ENCODE measurements around the gene MAP1LC3B.

The MAP1LC3B gene

GRCh38 chr16:87391950-87392820 lies at the start of gene MAP1LC3B:
TSS of gene MAP1LC3B (plus strand) at chr16:87392336. CDS start at chr16:87392428, 92 bp downstream.
- DNase-seq, result peak; percentile 68

- no peak for DNase-seq
Measured at GRCh38 chr16:87342504-87342903, 49.6 kb upstream of the MAP1LC3B start.

DNA sequence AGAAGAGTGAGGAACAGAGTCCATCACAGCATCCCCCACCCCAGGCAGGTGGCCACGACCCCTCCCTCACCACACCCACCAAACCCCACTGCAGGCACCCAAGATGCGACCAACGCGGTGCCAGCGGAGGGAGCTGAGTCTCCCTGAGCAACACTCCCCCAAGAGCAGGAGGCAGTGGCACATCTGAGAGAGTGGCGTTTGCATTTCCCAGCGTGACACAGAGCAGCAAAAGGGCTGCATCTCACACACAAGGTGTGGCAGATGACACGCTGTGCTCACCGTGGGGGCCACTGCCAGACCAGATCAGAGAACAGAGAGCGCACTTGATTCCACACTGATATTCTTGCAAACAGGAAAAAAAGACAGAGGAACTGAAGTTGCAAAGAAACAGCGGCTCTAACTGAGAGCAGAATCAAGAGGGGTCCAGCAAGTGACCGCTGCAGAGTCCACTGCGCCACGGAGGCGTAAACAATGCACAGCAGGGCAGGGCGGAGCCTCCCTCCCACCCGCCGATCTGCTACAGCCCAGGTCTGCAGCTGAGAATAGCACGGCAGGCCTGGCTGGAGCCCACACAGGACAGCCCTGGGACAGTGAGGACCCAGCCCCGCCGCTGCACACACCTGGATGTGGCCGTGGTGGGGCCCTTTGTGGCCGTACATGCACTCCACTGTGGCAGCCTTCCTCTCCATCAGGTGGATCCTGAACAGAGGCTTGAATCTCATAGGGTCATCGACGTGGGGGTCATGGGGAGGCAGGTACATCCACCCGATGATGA lies 49.0 kb upstream of the MAP1LC3B start:
- no peak for DNase-seq

- DNase-seq, result no peak
Measured at GRCh38 chr16:87343753-87344050, 48.4 kb upstream of the MAP1LC3B start.

GRCh38 chr16:87344165-87344930 lies 47.8 kb upstream of the MAP1LC3B start:
- DNase-seq, result no peak

DNA sequence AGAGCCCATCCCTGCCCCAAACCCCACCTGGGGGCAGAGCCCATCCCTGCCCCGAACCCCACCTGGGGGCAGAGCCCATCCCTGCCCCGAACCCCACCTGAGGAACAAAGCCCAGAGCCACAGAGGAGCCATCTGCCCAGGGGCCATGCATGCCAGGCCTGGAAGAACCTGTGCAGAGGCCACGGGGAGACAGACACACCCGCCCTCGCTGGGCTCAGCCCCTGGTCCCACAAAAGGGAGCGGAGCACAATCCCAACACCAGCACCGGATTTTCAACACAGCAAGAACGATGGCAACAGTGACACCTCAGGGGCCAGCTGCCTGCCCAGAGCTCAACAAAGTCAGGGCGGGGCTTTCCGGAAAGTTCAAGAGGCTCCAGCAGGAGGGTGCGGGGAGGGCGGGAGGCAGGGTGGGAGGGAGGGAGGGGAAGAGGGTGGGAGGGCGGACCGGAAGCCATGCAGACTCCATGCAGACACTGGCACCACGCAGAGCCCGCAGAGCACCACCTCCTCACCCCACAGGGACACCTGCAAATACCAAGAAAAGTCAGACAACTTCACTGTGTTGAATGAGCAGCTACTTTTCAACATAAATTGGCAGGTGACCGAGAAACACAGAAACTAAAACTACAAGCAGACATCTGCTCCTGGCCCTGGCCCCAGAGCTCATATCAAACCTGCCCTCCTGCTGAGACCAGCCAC lies 47.1 kb upstream of the MAP1LC3B start:
- DNase-seq, result peak; percentile 66

GRCh38 chr16:87345726-87346424 lies 46.3 kb upstream of the MAP1LC3B start:
- no peak for DNase-seq

- DNase-seq, result no peak
Measured at GRCh38 chr16:87346517-87347060, 45.5 kb upstream of the MAP1LC3B start.

DNA sequence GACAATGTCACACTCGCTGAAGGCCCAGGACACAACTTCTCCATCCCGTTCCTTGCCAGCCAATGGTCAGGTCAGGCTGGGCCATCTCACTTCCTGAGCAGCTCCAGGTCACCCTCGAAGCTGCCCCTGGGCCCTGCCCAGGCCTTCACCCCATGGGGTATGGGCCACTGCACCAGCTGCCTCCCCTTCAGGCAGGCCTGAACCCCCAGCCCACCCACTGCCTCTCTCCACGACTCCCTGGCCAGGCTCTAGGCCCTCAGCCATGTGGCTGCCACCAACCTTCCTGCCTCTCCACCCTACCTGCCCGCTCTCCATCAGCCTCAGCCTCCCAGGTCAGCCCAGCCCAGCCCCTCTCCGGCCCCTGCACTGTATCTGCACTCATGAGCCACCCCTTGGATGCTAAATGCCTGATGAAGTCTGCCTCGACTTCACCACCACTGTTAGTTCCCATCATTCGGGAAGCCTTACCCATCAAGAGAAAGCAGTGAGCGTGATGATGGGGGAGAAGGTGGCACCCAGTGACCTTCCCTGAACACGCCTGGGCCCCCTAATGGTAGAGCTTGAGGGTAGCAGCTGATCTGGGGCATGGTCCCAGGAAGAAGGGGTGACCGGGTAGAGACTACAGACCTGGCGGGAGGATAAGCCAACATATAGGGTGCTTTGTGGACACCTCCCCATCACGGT lies 44.1 kb upstream of the MAP1LC3B start:
- no peak for DNase-seq

- DNase-seq, result no peak
Measured at GRCh38 chr16:87348616-87349157, 43.4 kb upstream of the MAP1LC3B start.

DNA sequence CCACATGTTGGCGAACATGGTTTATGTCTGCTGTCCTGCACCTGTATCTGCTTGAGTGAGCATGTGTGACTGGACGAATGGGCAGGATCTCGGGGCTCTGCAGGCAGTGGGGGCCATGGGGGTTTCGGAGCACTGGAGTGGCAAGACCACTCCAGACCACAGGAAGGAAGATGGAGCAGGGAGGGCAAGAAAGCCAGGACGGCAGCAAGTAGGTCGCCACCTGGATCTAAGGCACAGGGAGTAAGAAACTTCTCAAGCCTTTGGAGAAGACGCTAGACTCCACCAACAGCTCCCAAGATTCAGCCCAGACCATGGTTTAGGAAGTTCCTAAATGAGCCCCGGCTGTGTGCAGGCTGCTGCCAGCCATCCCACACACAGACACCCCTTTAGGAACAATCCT lies 42.1 kb upstream of the MAP1LC3B start:
- no peak for DNase-seq

DNA sequence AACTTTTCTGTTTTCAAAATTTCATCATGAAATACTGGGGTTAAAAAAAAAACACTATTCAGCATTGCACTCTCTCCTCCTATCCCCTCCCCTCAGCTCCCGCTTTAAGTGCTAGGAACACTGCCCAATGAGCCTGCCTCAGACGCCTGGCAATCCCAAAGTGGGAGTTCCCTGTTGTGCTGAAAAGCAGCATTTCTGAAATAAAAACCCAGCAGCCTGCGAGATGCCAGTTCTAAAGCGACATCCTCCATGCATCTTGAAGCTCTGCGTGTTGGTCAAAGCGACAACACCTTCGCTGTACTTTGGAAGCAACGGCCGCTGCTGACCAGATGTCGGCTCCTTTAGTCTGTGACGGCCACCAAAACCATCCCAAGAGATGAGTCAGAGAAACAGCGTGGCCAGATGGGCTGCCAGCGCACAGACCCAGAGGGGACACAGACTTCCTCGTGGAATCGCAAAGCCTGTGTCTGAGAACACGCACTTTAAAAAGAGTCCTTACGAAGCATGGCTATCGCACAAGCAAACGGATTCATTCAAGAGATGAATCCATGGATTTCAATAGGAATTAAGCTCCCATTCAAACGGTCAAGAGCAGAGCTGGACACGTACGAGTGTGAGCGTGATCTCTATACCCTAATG lies 41.3 kb upstream of the MAP1LC3B start:
- DNase-seq, result no peak

- no peak for DNase-seq
Measured at GRCh38 chr16:87351320-87351698, 40.8 kb upstream of the MAP1LC3B start.

- DNase-seq, result no peak
Measured at GRCh38 chr16:87352818-87353217, 39.3 kb upstream of the MAP1LC3B start.

DNA sequence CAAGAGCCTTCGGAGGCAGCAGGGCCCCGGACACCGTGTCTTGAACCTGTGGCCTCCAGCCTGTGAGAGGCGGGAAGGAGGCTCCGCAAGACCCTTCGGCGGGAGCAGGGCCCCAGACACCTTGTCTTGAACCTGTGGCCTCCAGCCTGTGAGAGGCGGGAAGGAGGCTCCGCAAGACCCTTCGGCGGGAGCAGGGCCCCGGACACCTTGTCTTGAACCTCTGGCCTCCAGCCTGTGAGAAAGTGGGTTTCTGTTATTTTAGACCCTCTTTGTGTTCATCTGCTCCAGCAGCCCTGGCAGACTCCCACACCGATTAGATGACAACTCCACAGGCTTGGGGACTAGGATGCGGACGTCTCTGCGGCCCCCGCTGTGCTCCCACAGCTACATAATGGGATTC lies 38.5 kb upstream of the MAP1LC3B start:
- DNase-seq, result no peak

- DNase-seq, result no peak
Measured at GRCh38 chr16:87356491-87356853, 35.7 kb upstream of the MAP1LC3B start.

GRCh38 chr16:87358250-87358649 lies 33.9 kb upstream of the MAP1LC3B start:
- no peak for DNase-seq

DNA sequence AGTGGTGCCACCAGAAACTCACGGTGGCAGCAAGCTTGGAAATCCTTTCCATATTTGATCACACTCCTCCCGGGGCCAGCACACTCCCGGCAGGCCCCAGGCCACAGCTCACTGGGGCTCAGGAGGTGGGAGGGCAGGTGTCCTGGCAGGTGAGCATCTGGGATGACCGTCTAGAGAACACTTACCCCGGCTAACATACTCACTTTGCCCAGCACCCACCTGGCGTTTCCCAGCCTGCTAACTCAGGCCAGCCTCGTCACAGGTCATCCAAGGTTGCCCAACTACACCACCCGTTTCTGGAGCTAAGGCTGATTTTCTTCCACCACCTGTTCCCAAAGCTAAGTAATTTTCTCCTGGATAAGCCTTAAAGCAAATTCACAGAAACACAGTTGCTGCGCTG lies 33.4 kb upstream of the MAP1LC3B start:
- DNase-seq, result no peak

- no peak for DNase-seq
Measured at GRCh38 chr16:87359121-87359520, 33.0 kb upstream of the MAP1LC3B start.

GRCh38 chr16:87360862-87361610 lies 31.1 kb upstream of the MAP1LC3B start:
- no peak for DNase-seq

All from NCI-H510A (cell line).